Testis (tissue), 3 donors: ENCODE data around the gene MRPL2. TPM values are rescaled to one million over a fixed set of nuclear protein-coding genes. Genes with fewer than 3 reads are reported as not detected.

Experiments used
- DNase-seq: peaks from one replicate; pipeline ENCODE4 v3.0.0-alpha.2; 2019
- H3K27ac ChIP-seq, 2 donors: fragments of 200-600 bp; sonication (generic); one replicate each; pipeline ENCODE4 v1.5.1; 2019
- H3K27me3 ChIP-seq: fragments of 200-600 bp; sonication (generic); one replicate; pipeline ENCODE4 v1.5.1; 2019
- H3K36me3 ChIP-seq: fragments of 200-600 bp; sonication (generic); one replicate; pipeline ENCODE4 v1.5.1; 2017; ENCODE audit warnings: low read depth; ENCODE audit errors: missing control alignments
- H3K4me1 ChIP-seq: fragments of 200-600 bp; sonication (generic); one replicate; pipeline ENCODE4 v1.5.1; 2019
- H3K4me3 ChIP-seq, 2 donors: fragments of 200-600 bp; sonication (generic); one replicate each; pipeline ENCODE4 v1.5.1; 2017 to 2019
- H3K9me3 ChIP-seq: fragments of 200-600 bp; sonication (generic); one replicate; pipeline ENCODE4 v1.5.1; 2017
- CTCF ChIP-seq, 3 experiments: fragments of 450-650 bp in 2 of 3; fragments of 200-600 bp in 1 of 3; sonication (generic) in 1 of 3; IDR thresholded peaks; one replicate each; pipeline ENCODE4 v1.5.1; 2016 to 2019; ENCODE audit warnings: antibody characterized with exemption in 3 of 3, mild to moderate bottlenecking in 2 of 3, moderate library complexity in 1 of 3
- POLR2A ChIP-seq: fragments of 450-650 bp; IDR thresholded peaks from one replicate; pipeline ENCODE4 v1.6.1; 2017; ENCODE audit warnings: antibody characterized with exemption, mild to moderate bottlenecking, moderate library complexity
- WGBS, 2 donors: methylation state at CpG; one replicate each; pipeline ENCODE4 v1.1.5; 2018; 5-methylcytosine and 5-hydroxymethylcytosine counted together
- intact Hi-C: fragments of 100-400 bp; cut with DNase I; formaldehyde crosslinking; loops from one replicate; pipeline ENCODE4 v1.15.1; 2023; ENCODE audit warnings: low total_unique reads
- polyA plus RNA-seq: library from polyadenylated mRNA; stranded (reverse); fragments of 350-450 nt; fragmentation: Illumina TruSeq; extraction: RNeasy Lipid Tissue Mini Kit (QIAGEN cat#74804); gene quantifications from one replicate; pipeline ENCODE4 v1.2.3, GENCODE V29; 2014; ENCODE audit warnings: low read depth, low replicate concordance; ENCODE audit not compliant: insufficient read depth
- total RNA-seq, 2 donors: library from RNA; depleted of rRNA; stranded (reverse); fragments of >200 nt; gene quantifications; one replicate each; pipeline ENCODE4 v1.2.3, GENCODE V29; 2016

MRPL2 gene
- total and polyA plus RNA-seq, 3 donors from 2014 or later, result 37.2 to 72.8 (median 54.8) TPM

- DNase-seq, result peak; percentile 85
- H3K9me3 ChIP-seq, result no peaks in the 10 kb centered on the region
- TF ChIP-seq POLR2A (no peak), CTCF (IDR thresholded peaks at IDR 0.05) (peak; percentile 18 to 45 (median 44))
- intact Hi-C loops, result no loop called here
- no peak overlapping the region for H3K27ac ChIP-seq
- H3K27me3 ChIP-seq, result no peaks in the 10 kb centered on the region
- 50 to 62% methylated on average over 6 of the region's 6 CpGs for WGBS, 2 donors
- H3K4me1 ChIP-seq, result peaks cover 9% of the 10 kb centered on the region
- H3K36me3 ChIP-seq, result no peaks in the 10 kb centered on the region
- no peak overlapping the region for H3K4me3 ChIP-seq
Observed at GRCh38 chr6:43009124-43009523, 50.1 kb downstream of the MRPL2 start.

- Histone ChIP-seq H3K27ac (no peak overlapping the region), H3K27me3 (no peaks in the 10 kb centered on the region), H3K4me1 (no peaks in the 10 kb centered on the region), H3K9me3 (no peaks in the 10 kb centered on the region), H3K36me3 (no peaks in the 10 kb centered on the region), H3K4me3 (no peak overlapping the region)
- no peak for TF ChIP-seq POLR2A
- TF ChIP-seq CTCF (IDR thresholded peaks at IDR 0.05), result no peak
- intact Hi-C loops, result no loop called here
- WGBS, 2 donors, result 82 to 84% methylated on average over 6 to 9 of the region's 9 CpGs
- DNase-seq, result no peak
Observed at GRCh38 chr6:43007126-43007525, 52.1 kb downstream of the MRPL2 start.

- no peaks in the 10 kb centered on the region for H3K4me1 ChIP-seq
- no peak for DNase-seq
- H3K27me3 ChIP-seq, result no peaks in the 10 kb centered on the region
- no peak overlapping the region for H3K27ac ChIP-seq
- no peak overlapping the region for H3K4me3 ChIP-seq
- WGBS, 2 donors, result 90 to 95% methylated on average over 9 to 11 of the region's 11 CpGs
- intact Hi-C loops, result no loop called here
- H3K36me3 ChIP-seq, result no peaks in the 10 kb centered on the region
- no peaks in the 10 kb centered on the region for H3K9me3 ChIP-seq
- TF ChIP-seq POLR2A (no peak), CTCF (IDR thresholded peaks at IDR 0.05) (no peak)
Observed at GRCh38 chr6:43006251-43006650, 53.0 kb downstream of the MRPL2 start.

- Histone ChIP-seq H3K4me1 (no peaks in the 10 kb centered on the region), H3K27ac (no peak overlapping the region), H3K9me3 (no peaks in the 10 kb centered on the region), H3K27me3 (no peaks in the 10 kb centered on the region), H3K36me3 (no peaks in the 10 kb centered on the region), H3K4me3 (no peak overlapping the region)
- no peak for TF ChIP-seq POLR2A
- TF ChIP-seq CTCF (IDR thresholded peaks at IDR 0.05), result no peak
- DNase-seq, result no peak
- WGBS, 2 donors, result 81 to 88% methylated on average over 5 of the region's 5 CpGs
- intact Hi-C loops, result no loop called here
Observed at GRCh38 chr6:43005844-43006243, 53.4 kb downstream of the MRPL2 start.

Other genes with a start within 250 kb of the MRPL2 start
- gene RPL7L1, start 179.8 kb downstream of the MRPL2 start, total RNA-seq, result 10 to 100 TPM; 62.6 to 66.8 TPM
- 51.4 TPM for gene RPL7L1, start 179.8 kb downstream of the MRPL2 start, polyA plus RNA-seq
- gene PTCRA, start 143.4 kb downstream of the MRPL2 start, total RNA-seq, result under 1 TPM in 1 of 2 donors, not detected in 1; 0.56 TPM
- gene PTCRA, start 143.4 kb downstream of the MRPL2 start, polyA plus RNA-seq, result not detected
- 10 to 100 TPM; 40.4 to 46.7 TPM for gene CNPY3, start 130.0 kb downstream of the MRPL2 start, total RNA-seq
- gene CNPY3, start 130.0 kb downstream of the MRPL2 start, polyA plus RNA-seq, result 74.8 TPM
- 1 to 10 TPM in 1 of 2 donors, under 1 TPM in 1; 0.31 to 1.7 TPM for gene GNMT, start 98.7 kb downstream of the MRPL2 start, total RNA-seq
- gene GNMT, start 98.7 kb downstream of the MRPL2 start, polyA plus RNA-seq, result 0.83 TPM
- 10 to 100 TPM; 22.5 to 50.4 TPM for gene PEX6, start 80.3 kb downstream of the MRPL2 start, total RNA-seq
- 15.3 TPM for gene PEX6, start 80.3 kb downstream of the MRPL2 start, polyA plus RNA-seq
- 10 to 100 TPM; 73.4 to 74.5 TPM for gene PPP2R5D, start 74.9 kb downstream of the MRPL2 start, total RNA-seq
- gene PPP2R5D, start 74.9 kb downstream of the MRPL2 start, polyA plus RNA-seq, result 82.5 TPM
- gene MEA1, start 45.5 kb downstream of the MRPL2 start, total RNA-seq, result 100 to 1,000 TPM; 132 to 175 TPM
- gene MEA1, start 45.5 kb downstream of the MRPL2 start, polyA plus RNA-seq, result 522 TPM
- gene KLHDC3, start 45.2 kb downstream of the MRPL2 start, total RNA-seq, result 100 to 1,000 TPM; 207 to 210 TPM
- 422 TPM for gene KLHDC3, start 45.2 kb downstream of the MRPL2 start, polyA plus RNA-seq
- gene RRP36, start 37.8 kb downstream of the MRPL2 start, total RNA-seq, result 10 to 100 TPM; 34.2 to 49.5 TPM
- 39.9 TPM for gene RRP36, start 37.8 kb downstream of the MRPL2 start, polyA plus RNA-seq
- gene CUL7, start 5.6 kb downstream of the MRPL2 start, total RNA-seq, result 10 to 100 TPM; 23.9 to 31.5 TPM
- gene CUL7, start 5.6 kb downstream of the MRPL2 start, polyA plus RNA-seq, result 16.6 TPM
- 10 to 100 TPM; 41.1 to 49.4 TPM for gene KLC4, start 197 bp upstream of the MRPL2 start, total RNA-seq
- 63.1 TPM for gene KLC4, start 197 bp upstream of the MRPL2 start, polyA plus RNA-seq
- 10 to 100 TPM; 58.8 to 68.7 TPM for gene PTK7, start 16.9 kb upstream of the MRPL2 start, total RNA-seq
- 60.8 TPM for gene PTK7, start 16.9 kb upstream of the MRPL2 start, polyA plus RNA-seq
- 10 to 100 TPM; 36.5 to 39.2 TPM for gene SRF, start 111.8 kb upstream of the MRPL2 start, total RNA-seq
- 28.4 TPM for gene SRF, start 111.8 kb upstream of the MRPL2 start, polyA plus RNA-seq
- 100 to 1,000 TPM in 1 of 2 donors, 10 to 100 TPM in 1; 90.6 to 110 TPM for gene CUL9, start 122.8 kb upstream of the MRPL2 start, total RNA-seq
- 101 TPM for gene CUL9, start 122.8 kb upstream of the MRPL2 start, polyA plus RNA-seq
- 10 to 100 TPM; 21.8 TPM for gene DNPH1, start 170.0 kb upstream of the MRPL2 start, total RNA-seq
- 19.3 TPM for gene DNPH1, start 170.0 kb upstream of the MRPL2 start, polyA plus RNA-seq
- 1 to 10 TPM; 2.2 to 2.6 TPM for gene TTBK1, start 184.0 kb upstream of the MRPL2 start, total RNA-seq
- 2.3 TPM for gene TTBK1, start 184.0 kb upstream of the MRPL2 start, polyA plus RNA-seq
- not detected for gene SLC22A7, start 238.8 kb upstream of the MRPL2 start, total RNA-seq
- gene SLC22A7, start 238.8 kb upstream of the MRPL2 start, polyA plus RNA-seq, result not detected
- gene CRIP3, start 249.4 kb upstream of the MRPL2 start, total RNA-seq, result 10 to 100 TPM; 13.4 to 33.4 TPM
- gene CRIP3, start 249.4 kb upstream of the MRPL2 start, polyA plus RNA-seq, result 34.3 TPM